Spleen (tissue), 7 donors: ENCODE measurements around the gene KLF7.

ENCODE experiments used
- CTCF ChIP-seq, 11 experiments: fragments of 200-600 bp in 7 of 11; fragments of 450-650 bp in 4 of 11; sonication (generic) in 4 of 11; IDR thresholded peaks in 8 of 11; conservative IDR thresholded peaks in 3 of 11; 1 replicate in 7 of 11; 2 replicates in 4 of 11; pipeline versions ENCODE4 v1.4.0 to v1.8.0; 2016 to 2021; ENCODE audit warnings: antibody characterized with exemption in 11 of 11, inconsistent platforms in 4 of 11, mild to moderate bottlenecking in 1 of 11
- POLR2A ChIP-seq, 3 donors: fragments of 450-650 bp; IDR thresholded peaks; one replicate each; pipeline ENCODE4 v1.5.1; 2017; ENCODE audit warnings: antibody characterized with exemption in 3 of 3, mild to moderate bottlenecking in 1 of 3
- POLR2AphosphoS5 ChIP-seq, 3 donors: sonication (generic); formaldehyde crosslinking; IDR thresholded peaks; one replicate each; pipeline ENCODE4 v1.5.1; 2017; ENCODE audit warnings: antibody characterized with exemption in 3 of 3
- donor health status: DM: no; HTN: no; CAD: no; lungs with moderate emphysema.
- donor health status: DM: no; HTN: no; CAD: no.
- donor health status: DM: no; HTN: no; CAD: no.

- TF ChIP-seq POLR2A (IDR thresholded peaks at IDR 0.05) = no peak
- TF ChIP-seq CTCF (IDR thresholded peaks at IDR 0.05 in 8 of 11, conservative IDR thresholded peaks at IDR 0.05 in 3 of 11) = no peak
- TF ChIP-seq POLR2AphosphoS5 (IDR thresholded peaks at IDR 0.05) = no peak
These were observed 58.2 kb downstream of the KLF7 start for GRCh38 chr2:207107551-207107950.
